ENCODE results near the gene CKAP5. TPM values are rescaled to one million over a fixed set of nuclear protein-coding genes. Genes with fewer than 3 reads are reported as not detected.

CKAP5 gene
- total RNA-seq, 1 experiment from 2014 or later: 190 TPM

DNA sequence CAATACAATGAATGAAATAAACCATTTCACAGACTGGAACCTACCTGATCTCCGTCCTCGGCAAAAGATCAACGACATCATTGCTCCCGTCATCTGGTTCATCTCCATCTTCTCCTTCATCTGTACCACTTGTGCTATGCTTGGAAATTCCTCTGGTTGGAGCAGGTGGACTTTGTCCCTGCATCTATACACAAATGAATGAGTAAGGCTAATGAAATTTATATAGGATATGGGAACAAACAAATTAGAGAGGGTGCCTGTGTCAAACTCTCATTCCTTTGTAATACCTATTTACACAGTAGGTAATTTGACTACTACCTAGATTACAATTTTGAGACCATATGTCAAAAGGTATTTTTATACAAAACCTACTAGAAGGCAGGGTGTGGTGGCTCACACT, 67.7 kb downstream of the CKAP5 start:
- H3K36me3 Mint-ChIP-seq (ENCODE audit: insufficient read depth in 1 of 3, low read depth in 3 of 3): peaks cover 44 to 90% (median 89%) of the 10 kb centered on the region in 3 experiments
- Histone ChIP-seq H4K20me1 (ENCODE audit: control insufficient read depth, insufficient read depth, insufficient read length) (no peaks in the 10 kb centered on the region), H3K9ac (ENCODE audit: extremely low read depth, insufficient read length, low read length) (no peak overlapping the region), H3K23ac (ENCODE audit: insufficient read length, low read depth, low read length) (no peak overlapping the region), H2AFZ (ENCODE audit: low read length) (no peak overlapping the region), H3K4me2 (ENCODE audit: insufficient read depth, insufficient read length, low read length) (no peak overlapping the region), H3K27me3 (ENCODE audit: insufficient read depth, low read length) (no peaks in the 10 kb centered on the region), H2AK5ac (ENCODE audit: insufficient read length, low read length) (no peak overlapping the region), H2BK20ac (ENCODE audit: low read depth, low read length, poor library complexity, severe bottlenecking) (no peak overlapping the region), H3K4me1 (ENCODE audit: insufficient read depth, low read length) (no peaks in the 10 kb centered on the region), H3K18ac (ENCODE audit: insufficient read length, low read depth, low read length) (no peak overlapping the region), H3K79me2 (ENCODE audit: insufficient read depth, low read length) (no peaks in the 10 kb centered on the region), H3K9me3 (ENCODE audit: control insufficient read depth, low read depth, low read length) (no peaks in the 10 kb centered on the region), H2BK5ac (ENCODE audit: insufficient read length, low read length) (no peak overlapping the region), H4K91ac (ENCODE audit: insufficient read length, low read depth, low read length) (no peak overlapping the region), H3K14ac (ENCODE audit: insufficient read depth, low read length) (no peak overlapping the region), H3K27ac (ENCODE audit: insufficient read length, low read depth, low read length) (no peak overlapping the region), H3K23me2 (ENCODE audit: insufficient read length, low read depth, low read length, poor library complexity, severe bottlenecking) (no peaks in the 10 kb centered on the region), H4K8ac (replicated peaks; ENCODE audit: insufficient read length, low read depth, low read length) (no peak overlapping the region), H3T11ph (ENCODE audit: low read length) (no peak overlapping the region), H3K56ac (ENCODE audit: insufficient read length, low read depth, low read length) (no peak overlapping the region), H3K4ac (ENCODE audit: low read depth, low read length) (no peak overlapping the region), H2BK12ac (ENCODE audit: insufficient read length, low read depth, low read length) (no peak overlapping the region), H3K79me1 (ENCODE audit: insufficient read depth, low read depth, low read length, poor library complexity, severe bottlenecking) (no peaks in the 10 kb centered on the region), H4K5ac (ENCODE audit: insufficient read length, low read depth, low read length) (no peak overlapping the region), H2BK15ac (ENCODE audit: low read depth, low read length) (no peak overlapping the region), H2BK120ac (ENCODE audit: low read depth, low read length, poor library complexity, severe bottlenecking) (no peak overlapping the region)
- no peaks in the 10 kb centered on the region for H3K27me3 Mint-ChIP-seq (ENCODE audit: low read depth)
- H3K9me3 Mint-ChIP-seq: no peaks in the 10 kb centered on the region
- no peak overlapping the region for H3K4me3 Mint-ChIP-seq
- TF ChIP-seq, protein P1, sequence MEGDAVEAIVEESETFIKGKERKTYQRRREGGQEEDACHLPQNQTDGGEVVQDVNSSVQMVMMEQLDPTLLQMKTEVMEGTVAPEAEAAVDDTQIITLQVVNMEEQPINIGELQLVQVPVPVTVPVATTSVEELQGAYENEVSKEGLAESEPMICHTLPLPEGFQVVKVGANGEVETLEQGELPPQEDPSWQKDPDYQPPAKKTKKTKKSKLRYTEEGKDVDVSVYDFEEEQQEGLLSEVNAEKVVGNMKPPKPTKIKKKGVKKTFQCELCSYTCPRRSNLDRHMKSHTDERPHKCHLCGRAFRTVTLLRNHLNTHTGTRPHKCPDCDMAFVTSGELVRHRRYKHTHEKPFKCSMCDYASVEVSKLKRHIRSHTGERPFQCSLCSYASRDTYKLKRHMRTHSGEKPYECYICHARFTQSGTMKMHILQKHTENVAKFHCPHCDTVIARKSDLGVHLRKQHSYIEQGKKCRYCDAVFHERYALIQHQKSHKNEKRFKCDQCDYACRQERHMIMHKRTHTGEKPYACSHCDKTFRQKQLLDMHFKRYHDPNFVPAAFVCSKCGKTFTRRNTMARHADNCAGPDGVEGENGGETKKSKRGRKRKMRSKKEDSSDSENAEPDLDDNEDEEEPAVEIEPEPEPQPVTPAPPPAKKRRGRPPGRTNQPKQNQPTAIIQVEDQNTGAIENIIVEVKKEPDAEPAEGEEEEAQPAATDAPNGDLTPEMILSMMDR (conservative IDR thresholded peaks at IDR 0.05): no peak
- H3K4me1 Mint-ChIP-seq: no peaks in the 10 kb centered on the region
- no peak overlapping the region; a peak in 1 of 7 replicates for H3K27ac Mint-ChIP-seq
- WGBS (ENCODE audit: extremely low coverage, insufficient read length, low lambda C conversion rate): no CpG with 5 or more reads among the region's 4 CpGs
- DNase-seq: no peak
